Measurements from ENCODE around the gene TSPAN10. TPM values are rescaled to one million over a fixed set of nuclear protein-coding genes. Genes with fewer than 3 reads are reported as not detected.
A peak's percentile ranks its signal among the peaks of the same experiment; 100 is the strongest.

TSPAN10 gene
- total and polyA plus RNA-seq, 2 of the 13 experiments (the other 11 are each of a cell fraction or from before 2014, with no cell fraction given) = 0.54 to 0.75 TPM

DNA sequence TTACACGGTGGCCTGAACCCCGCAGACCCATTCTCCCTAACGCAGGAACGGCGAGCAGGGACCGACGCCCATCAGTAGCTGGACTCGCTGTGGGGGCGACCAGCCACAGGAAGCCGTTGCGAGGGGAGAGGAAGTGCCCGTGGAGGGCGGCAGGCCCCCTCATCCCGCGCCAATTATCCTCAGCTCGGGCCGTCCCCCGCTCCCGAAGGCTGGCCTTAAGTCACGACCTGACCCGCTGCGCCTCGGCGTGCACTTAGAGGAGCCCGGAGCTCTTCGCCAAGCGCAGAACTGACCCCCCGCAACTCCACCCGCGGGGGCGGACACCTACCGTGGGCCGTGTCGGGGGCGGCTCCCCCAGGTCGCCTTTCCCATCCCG, 46.2 kb downstream of the TSPAN10 start (continued):
- TF ChIP-seq, protein P1, sequence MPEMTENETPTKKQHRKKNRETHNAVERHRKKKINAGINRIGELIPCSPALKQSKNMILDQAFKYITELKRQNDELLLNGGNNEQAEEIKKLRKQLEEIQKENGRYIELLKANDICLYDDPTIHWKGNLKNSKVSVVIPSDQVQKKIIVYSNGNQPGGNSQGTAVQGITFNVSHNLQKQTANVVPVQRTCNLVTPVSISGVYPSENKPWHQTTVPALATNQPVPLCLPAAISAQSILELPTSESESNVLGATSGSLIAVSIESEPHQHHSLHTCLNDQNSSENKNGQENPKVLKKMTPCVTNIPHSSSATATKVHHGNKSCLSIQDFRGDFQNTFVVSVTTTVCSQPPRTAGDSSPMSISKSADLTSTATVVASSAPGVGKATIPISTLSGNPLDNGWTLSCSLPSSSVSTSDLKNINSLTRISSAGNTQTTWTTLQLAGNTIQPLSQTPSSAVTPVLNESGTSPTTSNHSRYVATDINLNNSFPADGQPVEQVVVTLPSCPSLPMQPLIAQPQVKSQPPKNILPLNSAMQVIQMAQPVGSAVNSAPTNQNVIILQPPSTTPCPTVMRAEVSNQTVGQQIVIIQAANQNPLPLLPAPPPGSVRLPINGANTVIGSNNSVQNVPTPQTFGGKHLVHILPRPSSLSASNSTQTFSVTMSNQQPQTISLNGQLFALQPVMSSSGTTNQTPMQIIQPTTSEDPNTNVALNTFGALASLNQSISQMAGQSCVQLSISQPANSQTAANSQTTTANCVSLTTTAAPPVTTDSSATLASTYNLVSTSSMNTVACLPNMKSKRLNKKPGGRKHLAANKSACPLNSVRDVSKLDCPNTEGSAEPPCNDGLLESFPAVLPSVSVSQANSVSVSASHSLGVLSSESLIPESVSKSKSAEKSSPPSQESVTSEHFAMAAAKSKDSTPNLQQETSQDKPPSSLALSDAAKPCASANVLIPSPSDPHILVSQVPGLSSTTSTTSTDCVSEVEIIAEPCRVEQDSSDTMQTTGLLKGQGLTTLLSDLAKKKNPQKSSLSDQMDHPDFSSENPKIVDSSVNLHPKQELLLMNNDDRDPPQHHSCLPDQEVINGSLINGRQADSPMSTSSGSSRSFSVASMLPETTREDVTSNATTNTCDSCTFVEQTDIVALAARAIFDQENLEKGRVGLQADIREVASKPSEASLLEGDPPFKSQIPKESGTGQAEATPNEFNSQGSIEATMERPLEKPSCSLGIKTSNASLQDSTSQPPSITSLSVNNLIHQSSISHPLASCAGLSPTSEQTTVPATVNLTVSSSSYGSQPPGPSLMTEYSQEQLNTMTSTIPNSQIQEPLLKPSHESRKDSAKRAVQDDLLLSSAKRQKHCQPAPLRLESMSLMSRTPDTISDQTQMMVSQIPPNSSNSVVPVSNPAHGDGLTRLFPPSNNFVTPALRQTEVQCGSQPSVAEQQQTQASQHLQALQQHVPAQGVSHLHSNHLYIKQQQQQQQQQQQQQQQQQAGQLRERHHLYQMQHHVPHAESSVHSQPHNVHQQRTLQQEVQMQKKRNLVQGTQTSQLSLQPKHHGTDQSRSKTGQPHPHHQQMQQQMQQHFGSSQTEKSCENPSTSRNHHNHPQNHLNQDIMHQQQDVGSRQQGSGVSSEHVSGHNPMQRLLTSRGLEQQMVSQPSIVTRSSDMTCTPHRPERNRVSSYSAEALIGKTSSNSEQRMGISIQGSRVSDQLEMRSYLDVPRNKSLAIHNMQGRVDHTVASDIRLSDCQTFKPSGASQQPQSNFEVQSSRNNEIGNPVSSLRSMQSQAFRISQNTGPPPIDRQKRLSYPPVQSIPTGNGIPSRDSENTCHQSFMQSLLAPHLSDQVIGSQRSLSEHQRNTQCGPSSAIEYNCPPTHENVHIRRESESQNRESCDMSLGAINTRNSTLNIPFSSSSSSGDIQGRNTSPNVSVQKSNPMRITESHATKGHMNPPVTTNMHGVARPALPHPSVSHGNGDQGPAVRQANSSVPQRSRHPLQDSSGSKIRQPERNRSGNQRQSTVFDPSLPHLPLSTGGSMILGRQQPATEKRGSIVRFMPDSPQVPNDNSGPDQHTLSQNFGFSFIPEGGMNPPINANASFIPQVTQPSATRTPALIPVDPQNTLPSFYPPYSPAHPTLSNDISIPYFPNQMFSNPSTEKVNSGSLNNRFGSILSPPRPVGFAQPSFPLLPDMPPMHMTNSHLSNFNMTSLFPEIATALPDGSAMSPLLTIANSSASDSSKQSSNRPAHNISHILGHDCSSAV (CRISPR knock-in tag; IDR thresholded peaks at IDR 0.05; ENCODE audit: borderline replicate concordance) = 0 out of 2 replicates have a peak, but pooled peaks have one; percentile 76
- no peak for TF ChIP-seq GATAD2A (CRISPR knock-in tag; IDR thresholded peaks at IDR 0.05)
- no peak for TF ChIP-seq ETV6 (CRISPR knock-in tag; conservative IDR thresholded peaks at IDR 0.05)
- TF ChIP-seq NAIF1 (CRISPR knock-in tag; IDR thresholded peaks at IDR 0.05; ENCODE audit: borderline replicate concordance) = peak; percentile 27; the same call in 1 of the 2 replicates
- TF ChIP-seq ATF1 (CRISPR knock-in tag; IDR thresholded peaks at IDR 0.05) = no peak
- TF ChIP-seq, protein P2, sequence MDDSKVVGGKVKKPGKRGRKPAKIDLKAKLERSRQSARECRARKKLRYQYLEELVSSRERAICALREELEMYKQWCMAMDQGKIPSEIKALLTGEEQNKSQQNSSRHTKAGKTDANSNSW (CRISPR knock-in tag; IDR thresholded peaks at IDR 0.05; ENCODE audit: borderline replicate concordance) = 0 out of 2 replicates have a peak, but pooled peaks have one; percentile 85
- no peak for TF ChIP-seq FOSL2 (CRISPR knock-in tag; IDR thresholded peaks at IDR 0.05)
- no peak for TF ChIP-seq TAF1 (CRISPR knock-in tag; IDR thresholded peaks at IDR 0.05)
- TF ChIP-seq ZFX (CRISPR knock-in tag; IDR thresholded peaks at IDR 0.05; ENCODE audit: low read depth) = no peak
- TF ChIP-seq, protein P3, sequence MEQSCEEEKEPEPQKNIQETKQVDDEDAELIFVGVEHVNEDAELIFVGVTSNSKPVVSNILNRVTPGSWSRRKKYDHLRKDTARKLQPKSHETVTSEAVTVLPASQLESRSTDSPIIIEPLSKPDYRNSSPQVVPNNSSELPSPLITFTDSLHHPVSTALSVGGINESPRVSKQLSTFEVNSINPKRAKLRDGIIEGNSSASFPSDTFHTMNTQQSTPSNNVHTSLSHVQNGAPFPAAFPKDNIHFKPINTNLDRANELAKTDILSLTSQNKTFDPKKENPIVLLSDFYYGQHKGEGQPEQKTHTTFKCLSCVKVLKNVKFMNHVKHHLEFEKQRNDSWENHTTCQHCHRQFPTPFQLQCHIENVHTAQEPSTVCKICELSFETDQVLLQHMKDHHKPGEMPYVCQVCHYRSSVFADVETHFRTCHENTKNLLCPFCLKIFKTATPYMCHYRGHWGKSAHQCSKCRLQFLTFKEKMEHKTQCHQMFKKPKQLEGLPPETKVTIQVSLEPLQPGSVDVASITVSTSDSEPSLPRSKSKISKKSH (CRISPR knock-in tag; IDR thresholded peaks at IDR 0.05; ENCODE audit: borderline replicate concordance) = no peak
- TF ChIP-seq GZF1 (CRISPR knock-in tag; IDR thresholded peaks at IDR 0.05) = no peak
- TF ChIP-seq, protein P4, sequence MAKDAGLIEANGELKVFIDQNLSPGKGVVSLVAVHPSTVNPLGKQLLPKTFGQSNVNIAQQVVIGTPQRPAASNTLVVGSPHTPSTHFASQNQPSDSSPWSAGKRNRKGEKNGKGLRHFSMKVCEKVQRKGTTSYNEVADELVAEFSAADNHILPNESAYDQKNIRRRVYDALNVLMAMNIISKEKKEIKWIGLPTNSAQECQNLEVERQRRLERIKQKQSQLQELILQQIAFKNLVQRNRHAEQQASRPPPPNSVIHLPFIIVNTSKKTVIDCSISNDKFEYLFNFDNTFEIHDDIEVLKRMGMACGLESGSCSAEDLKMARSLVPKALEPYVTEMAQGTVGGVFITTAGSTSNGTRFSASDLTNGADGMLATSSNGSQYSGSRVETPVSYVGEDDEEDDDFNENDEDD (CRISPR knock-in tag; IDR thresholded peaks at IDR 0.05; ENCODE audit: borderline replicate concordance) = no peak
- no peak for TF ChIP-seq RBM39 (IDR thresholded peaks at IDR 0.05; ENCODE audit: low read depth, low read length, poor library complexity, severe bottlenecking)
- TF ChIP-seq, protein P5, sequence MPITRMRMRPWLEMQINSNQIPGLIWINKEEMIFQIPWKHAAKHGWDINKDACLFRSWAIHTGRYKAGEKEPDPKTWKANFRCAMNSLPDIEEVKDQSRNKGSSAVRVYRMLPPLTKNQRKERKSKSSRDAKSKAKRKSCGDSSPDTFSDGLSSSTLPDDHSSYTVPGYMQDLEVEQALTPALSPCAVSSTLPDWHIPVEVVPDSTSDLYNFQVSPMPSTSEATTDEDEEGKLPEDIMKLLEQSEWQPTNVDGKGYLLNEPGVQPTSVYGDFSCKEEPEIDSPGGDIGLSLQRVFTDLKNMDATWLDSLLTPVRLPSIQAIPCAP (CRISPR knock-in tag; IDR thresholded peaks at IDR 0.05; ENCODE audit: low read depth) = no peak
- TF ChIP-seq, protein P6, sequence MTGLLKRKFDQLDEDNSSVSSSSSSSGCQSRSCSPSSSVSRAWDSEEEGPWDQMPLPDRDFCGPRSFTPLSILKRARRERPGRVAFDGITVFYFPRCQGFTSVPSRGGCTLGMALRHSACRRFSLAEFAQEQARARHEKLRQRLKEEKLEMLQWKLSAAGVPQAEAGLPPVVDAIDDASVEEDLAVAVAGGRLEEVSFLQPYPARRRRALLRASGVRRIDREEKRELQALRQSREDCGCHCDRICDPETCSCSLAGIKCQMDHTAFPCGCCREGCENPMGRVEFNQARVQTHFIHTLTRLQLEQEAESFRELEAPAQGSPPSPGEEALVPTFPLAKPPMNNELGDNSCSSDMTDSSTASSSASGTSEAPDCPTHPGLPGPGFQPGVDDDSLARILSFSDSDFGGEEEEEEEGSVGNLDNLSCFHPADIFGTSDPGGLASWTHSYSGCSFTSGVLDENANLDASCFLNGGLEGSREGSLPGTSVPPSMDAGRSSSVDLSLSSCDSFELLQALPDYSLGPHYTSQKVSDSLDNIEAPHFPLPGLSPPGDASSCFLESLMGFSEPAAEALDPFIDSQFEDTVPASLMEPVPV (CRISPR knock-in tag; IDR thresholded peaks at IDR 0.05) = no peak
- no peak for TF ChIP-seq KLF6 (CRISPR knock-in tag; IDR thresholded peaks at IDR 0.05)
- no peak for TF ChIP-seq ZNF549 (CRISPR knock-in tag; IDR thresholded peaks at IDR 0.05)

Measured in HepG2 (cell line).